HG03025 (cell line): ENCODE measurements around the gene TMEM200C.
"Not testable (repeated sequence)": the region's sequence is repeated elsewhere in the genome, so short reads cannot be mapped to it uniquely, and the experiment has no call there.

Source experiments
- ATAC-seq: cut with Tn5 transposase; IDR thresholded peaks from one replicate; pipeline ENCODE4 v1.9.1; 2021; ENCODE audit warnings: mild to moderate bottlenecking, moderate library complexity; ENCODE audit not compliant: unreplicated experiment, low FRiP score

The TMEM200C gene

DNA sequence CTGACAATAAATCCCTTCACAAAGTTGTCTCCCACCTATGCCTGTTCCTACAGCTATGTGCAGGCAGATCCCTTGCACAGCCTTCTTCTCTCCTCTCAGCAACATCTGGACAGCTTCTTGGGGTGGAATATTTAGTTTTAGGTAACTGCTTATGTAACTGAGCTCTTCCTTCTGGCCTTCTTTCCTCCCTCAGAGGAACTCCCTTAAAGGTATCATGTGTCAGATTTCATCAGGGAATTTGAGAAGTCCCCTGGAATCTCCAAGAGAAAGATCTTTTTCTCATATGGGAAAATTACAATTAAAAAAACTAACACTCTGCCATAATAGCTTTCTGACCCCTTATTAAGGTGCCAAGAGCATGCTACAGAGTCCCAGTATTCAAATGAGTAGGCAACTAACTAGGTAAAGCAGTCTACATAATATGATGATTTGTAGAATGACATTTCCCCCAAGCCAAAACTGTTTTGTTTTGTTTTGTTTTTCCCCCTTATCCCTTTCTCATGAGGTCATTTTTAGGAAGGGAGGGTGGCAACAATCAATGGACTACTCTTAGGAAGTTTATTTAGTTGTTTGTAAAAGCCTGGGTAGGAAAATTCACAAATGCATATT, 2.4 kb downstream of the TMEM200C start:
- ATAC-seq, result no peak

DNA sequence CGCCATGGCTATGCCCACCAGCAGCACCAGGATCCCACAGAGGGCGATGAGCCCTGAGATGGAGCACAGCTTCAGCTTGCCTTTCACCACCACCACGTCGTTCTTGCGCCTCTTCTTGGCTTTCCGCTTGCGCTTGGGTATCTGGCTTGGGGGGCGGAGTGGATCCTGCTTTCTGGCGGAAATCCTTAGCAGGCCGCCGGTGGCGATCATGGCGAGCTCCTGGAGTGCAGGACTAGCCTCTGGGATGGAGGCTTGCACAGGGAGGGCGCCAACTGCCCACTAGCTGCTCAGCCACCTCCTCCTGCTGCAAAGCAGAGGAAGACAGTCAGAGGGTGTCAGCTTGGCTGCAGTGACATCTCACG, 3.5 kb downstream of the TMEM200C start:
- no peak for ATAC-seq

DNA sequence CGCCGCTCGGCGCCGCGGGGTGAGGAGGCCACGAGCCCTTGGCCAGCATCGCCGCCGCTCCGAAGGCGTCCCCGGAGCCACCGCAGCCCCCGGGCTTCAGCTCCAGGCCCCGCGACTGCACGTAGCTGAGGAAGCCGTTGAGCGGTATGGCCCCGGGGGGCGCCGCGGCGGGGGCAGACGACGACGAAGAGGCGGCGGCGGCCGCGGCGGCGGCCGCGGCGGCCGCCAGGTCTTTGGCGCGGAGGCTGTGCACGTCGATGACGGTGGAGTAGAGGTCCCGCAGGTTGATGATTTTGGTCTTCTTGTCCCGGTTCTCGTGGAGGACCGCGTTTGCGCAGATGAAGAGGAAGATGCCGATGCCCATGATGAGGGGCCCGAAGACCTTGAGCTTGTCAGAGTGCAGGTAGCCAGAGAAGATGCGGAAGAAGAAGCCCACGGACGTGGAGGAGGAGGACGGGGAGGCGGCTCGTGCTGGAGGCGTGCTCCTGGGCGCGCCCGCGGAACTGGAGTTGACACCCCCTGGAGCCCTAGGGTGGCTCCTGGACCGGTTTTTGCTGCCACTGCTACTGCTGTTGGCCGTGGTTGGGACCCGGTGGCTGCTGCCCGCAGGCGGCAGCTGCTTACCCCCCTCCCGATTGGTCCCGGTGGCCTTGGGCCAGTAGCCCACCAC, 4.0 kb downstream of the TMEM200C start:
- no peak for ATAC-seq

DNA sequence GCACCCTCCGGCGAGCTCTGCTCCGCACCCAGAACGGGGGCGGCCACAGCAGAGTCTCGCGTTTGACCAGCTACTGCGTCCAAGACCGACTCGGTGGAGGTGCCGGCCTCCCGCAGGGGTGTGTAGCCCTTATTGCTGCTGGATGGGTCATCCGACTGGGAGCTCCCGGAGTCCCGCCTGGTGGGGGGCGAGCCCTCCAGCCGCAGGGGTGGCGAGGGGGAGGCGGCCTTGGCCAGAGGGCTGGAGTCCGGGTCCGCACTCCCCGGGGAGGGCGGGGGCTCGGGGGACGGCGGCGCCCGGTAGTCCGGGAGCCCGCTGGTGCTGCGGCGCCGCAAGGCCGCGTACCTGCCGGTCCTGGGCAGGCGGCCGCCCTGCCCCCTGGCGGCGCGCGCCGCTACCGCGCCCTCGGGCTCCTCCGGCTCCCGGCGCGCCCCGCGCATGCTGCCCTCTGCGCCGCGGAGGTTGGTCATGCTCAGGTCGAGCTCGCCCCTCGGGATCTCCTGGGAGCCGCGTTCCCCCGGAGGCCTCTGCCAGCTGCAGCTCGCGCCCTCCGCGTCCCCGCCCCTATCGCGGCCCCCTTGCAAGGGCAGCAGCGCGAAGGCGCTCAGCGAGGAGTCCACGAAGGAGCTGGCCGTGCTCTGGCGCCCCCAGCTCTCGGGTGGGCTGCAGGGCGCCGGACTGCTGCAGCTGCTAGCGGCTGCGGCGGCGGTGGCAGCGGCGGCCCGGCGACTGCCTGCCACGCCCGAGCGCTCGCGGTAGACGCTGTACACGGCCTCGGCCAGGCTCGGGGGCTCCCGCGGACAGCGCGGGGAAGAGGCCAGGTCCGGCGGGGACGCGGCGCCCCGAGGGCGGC, 4.8 kb downstream of the TMEM200C start:
- ATAC-seq, result peak; percentile 73

DNA sequence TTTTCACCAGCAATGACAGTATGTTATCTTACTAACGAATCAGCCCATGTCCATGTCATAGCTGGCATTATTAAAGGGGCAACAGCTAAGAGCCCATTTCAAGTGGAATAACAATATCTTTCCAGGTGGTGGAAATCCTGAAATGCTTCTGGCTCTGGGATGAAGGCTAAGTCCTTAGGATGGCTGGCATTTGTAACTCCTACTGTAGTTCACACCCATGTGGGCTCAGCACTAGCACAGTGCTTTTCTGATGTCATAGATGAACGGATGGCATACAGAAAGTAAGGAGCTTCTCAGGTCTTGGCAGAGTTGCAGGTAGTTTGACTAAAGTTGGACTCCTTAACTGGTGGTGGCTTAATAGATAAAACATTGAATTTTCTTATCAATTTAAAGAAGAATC, 10.0 kb downstream of the TMEM200C start:
- no peak for ATAC-seq

DNA sequence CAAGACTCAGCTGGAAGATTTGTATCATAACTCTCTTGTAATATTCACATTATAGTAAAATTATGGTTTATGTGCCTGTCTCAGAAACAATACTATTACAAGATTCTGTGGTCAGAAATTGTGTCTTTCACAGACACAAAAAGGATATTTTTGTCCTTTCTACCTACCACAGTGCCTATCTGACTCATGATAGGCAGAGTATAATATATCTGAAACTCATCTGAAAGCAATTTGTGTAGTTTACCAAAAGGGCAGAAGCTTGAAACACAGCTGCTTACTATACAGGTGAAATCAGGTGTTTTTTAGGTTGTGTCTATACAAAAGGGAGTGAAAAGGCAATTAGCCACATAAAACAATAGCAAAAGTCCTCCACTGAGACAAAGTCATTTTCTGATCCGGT, 10.9 kb downstream of the TMEM200C start:
- ATAC-seq, result peak; percentile 55

DNA sequence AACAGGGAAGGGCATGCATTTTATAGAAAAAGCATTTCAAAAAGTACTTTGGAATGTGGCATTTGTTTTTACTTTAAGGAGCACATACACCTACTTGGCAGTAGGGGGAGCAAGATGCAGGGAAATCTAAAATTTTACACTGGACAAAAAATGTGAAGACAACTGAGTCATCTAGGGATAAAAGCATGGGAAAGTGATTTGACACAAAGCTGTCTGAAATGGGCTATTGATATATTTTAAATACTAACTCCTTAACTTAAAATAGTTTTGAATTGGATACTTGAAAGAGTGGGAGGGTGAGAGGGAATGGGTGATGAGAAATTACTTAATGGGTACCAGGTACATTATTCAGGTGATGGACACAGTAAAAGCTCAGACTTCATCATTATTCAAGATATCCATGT, 15.8 kb downstream of the TMEM200C start:
- ATAC-seq, result no peak

DNA sequence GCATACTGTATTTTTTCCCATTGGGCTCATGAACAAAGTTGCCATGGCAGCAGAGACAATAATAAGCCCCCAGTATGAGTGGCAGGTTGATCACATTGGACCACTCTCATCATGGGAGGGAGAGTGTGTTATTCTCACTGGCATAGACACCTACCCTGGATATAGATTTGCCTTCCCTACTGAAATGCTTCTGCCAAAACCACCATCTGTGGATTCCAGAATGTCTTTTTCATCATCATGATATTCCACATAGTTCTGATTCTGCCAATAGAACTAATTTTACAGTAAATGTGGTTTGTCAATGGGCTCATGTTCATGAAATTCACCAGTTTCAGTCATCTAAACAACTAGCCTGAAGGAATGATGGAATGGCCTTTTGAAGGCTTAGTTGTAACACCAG, 18.4 kb downstream of the TMEM200C start:
- ATAC-seq, result no peak

DNA sequence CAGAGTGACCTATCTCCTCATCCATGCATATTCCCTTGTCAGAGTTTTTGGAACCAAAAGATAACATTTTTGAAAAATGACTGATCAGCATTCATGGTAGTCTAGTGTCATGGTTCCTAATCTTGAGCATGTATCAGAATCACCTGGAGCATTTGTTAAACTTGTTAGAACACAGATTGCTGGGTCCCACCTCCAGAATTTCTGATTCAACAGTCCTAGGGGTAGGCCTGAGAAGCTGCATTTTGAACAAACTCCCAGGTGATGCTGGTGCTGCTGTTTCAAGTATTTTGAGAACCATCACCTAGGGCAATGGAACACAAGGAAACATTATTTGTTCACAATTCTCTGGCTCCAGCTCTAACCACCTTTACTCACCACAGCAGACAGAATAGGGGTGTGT, 21.0 kb downstream of the TMEM200C start:
- ATAC-seq, result no peak

DNA sequence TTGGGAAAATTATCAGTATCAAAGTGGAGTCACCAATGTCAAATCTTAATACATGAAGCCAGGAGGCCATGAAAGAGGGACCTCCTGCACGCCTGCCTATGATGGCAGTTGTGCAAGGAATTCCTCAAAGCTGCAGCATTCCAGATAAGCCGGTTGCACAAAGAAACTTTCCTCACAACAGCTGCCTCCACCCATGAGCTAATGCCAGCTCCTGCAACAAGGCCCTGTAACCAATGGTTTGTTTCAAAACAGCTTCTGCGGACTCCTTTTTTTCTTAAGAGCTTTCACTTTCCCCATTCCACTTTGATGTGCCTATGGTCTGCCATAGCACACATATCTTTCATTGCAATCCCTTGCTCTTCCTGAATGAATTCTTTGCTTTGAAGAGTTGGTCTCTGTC, 22.4 kb downstream of the TMEM200C start:
- no peak for ATAC-seq

DNA sequence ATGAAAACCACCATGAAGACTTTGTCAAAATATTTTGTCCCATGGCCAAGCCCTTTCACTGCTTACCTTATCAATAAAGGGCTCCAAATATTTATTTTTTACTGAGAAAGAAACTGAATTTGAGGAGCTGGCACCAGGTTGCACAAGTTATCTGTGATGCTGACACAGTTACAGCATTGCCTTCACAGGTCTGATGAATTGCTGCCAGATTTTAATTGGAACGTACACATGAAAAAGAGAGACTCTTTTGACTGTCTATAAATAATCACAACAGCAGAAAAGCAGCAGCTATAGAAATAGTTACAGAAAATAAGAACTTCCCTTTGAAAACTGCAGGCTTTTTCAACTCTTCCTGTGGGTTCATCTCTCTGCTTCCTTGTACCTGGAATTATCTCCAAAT, 23.9 kb downstream of the TMEM200C start:
- ATAC-seq, result no peak

DNA sequence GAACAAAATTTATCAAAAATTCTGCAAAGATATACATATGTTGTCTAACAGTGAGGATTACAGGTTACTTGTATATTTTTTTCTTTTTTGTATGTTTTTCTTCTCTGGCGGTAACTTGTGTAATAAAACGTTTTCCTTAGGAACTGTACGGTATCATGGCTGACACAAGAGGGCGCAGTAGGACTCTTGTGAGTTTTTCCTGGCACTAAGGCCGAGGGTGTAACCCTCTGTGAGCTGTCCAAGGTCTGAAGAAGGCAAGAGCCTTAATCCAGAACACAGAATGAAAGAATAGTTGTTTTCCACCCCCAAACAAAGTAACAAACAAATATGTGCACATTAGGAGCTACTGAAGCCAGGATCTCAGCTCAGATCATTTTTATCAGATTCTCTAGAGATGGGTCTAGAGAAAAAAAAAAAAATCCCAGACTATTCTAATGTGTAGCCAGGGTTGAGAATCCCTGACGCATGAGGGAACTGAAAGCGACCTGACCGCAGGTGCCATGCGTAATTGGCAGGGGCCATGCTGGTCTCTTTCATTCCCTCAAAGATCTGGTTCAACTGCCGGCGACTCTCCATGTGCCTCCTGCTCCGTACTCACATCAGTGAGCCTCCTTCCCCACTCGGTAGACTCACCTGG, 27.0 kb downstream of the TMEM200C start:
- ATAC-seq, result no peak

DNA sequence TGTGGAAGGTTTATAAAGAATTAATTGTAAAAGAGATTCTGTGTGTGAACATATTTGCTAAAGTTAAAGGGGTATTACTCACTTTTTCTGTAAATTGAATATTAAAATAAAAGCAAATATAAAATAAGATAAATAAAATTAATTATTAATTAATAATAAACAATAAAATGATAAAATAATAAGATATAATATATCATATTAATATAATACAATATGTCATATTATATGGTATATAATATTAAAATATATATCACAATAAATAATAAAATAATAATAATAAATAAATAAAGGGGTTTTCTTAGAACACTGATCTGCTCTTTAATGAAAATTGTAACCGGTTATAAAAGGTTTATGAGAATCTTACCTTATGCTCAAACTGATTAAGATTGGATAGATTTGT, 29.8 kb downstream of the TMEM200C start:
- ATAC-seq, result no peak

DNA sequence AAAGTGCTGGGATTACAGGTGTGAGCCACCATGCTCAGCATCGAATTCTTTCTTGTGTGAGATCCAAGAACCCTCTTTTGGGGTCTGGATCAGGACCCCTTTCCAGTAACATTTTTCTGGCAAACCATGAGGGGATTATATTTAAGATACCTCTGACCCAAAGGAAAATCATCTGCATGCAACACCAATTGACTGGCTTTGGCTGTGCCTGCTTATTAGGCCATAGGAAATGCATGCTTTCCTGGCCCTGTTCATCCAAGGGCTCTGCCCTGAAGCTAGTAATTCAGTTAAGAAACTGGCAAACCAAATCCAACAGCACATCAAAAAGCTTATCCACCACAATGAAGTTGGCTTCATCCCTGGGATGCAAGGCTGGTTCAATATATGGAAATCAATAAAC, 33.2 kb downstream of the TMEM200C start:
- ATAC-seq, result not testable (repeated sequence)

DNA sequence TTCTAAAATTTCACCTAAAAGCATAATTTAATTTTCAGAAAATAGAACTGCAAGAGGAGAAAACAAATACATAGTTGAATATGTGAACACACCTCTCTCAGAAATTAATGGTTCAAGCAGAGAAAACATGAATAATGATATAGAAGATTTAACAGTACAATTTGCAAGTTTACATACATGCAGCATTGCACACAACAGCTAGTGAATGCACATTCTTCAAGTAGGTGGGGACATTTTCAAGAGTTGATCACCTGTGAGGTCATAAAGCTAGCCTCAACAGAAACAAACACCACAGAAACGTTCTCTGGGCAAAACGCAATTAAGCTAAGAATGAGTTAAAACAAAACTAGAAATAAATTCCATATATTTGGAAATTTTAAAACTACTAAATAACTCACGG, 38.1 kb downstream of the TMEM200C start:
- no peak for ATAC-seq

DNA sequence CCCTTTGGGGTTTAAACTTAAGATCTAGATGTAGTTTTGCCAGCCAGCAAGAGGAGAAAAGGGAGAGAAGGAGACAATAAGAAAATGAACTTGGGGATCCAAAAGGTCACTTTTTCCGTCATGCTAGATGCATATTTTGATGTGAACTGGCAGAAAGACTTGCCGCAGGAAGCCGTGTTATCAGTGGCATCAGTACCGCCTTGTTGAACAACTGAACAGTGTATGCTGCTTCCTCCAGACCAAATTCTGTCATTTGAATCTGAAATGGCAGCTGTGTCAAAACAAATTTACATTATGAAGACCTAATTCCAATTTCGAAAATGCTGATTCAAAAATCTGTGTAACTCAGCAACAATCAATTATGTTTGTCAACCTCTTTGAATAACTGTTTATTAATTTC, 42.1 kb downstream of the TMEM200C start:
- ATAC-seq, result no peak

DNA sequence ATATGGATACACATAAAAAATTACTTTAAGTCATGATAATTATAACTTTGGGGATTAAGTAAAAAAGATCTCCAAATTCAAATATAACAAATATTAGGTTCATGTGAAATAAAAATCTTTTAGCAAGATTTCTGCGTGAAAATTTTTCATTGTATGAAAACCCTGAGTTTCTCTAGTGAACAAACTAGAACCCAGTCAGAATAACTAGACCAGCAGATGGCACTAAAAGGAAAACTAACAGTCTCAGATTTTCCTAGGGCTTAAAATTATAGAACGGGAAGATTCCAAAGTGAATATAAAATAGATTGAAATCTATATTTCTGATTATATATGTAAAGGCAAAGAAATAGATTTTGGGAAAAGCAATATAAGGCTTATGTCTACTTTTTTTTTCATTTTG, 43.3 kb downstream of the TMEM200C start:
- ATAC-seq, result no peak

DNA sequence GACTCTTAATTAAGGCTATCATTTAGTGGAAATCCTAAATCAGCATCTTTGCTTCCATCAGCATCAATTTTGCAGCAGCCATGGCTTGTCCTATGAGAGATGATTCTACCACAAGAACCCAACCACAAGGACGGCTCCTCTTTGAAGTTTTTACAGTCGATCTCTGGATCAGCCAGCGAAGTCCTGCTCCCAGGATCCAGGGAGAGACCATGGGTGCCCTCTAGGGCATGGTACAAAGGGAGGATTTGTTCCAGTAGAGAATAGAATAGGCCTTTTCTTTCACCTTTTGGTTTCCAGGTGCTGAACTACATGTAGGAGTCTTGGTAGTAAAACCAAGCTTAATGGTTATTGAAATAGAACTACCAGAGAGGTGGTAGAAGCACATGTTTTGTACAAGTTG, 52.7 kb downstream of the TMEM200C start:
- ATAC-seq, result no peak

DNA sequence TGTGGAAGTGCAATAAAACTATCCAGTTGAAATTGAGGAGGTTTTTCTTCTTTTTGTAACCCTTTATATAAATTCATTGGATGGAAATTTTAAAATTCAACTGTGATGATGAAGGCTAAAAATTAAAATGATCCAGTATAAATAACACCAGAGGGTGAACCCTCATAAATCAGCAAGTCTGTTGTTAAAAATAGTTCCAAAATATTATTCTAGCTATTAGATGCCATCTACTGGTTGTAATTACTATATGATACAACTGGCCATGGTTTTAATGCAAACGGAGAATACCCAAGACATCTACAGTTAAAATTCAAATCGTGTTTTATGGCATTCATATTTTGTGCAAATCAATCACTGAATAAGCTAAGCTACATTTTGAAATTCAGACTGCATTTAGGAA, 53.8 kb downstream of the TMEM200C start:
- no peak for ATAC-seq

DNA sequence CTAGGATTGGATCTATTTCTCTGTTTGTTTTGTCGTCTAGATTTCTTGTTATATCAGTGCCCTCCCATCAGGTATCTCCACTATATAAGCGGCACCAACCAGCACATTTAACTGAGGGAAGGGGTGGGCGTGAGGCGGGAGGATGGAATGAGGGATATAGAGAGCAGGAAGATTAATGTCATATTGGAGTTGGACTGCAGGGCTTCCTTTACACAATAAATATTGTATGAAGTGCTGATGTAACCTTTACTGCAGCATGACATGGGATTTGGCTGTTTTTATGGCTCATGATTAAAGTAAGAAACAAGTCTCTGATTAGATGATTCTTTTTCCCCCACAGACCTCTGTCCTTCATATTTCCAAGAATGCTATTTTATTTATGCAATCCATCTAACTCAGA, 54.8 kb downstream of the TMEM200C start:
- ATAC-seq, result no peak

DNA sequence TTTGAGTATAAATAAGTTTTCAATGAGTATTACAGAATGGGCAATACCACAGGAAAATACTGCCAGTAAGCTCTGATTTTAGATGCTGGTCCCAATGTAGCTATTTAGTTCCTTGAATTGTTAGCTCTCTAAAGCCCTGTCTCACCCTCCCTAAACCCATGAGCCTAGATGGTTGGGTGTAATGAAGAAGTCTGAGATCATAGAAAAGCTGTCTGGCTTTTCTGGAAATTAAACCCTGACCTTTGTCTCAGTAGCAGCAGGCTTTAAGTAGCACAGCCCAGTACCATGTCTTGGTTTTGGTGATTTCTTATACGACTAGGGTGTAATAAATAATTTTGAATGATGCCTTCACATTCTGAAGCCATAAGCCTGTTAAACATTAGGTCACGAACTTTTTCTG, 55.3 kb downstream of the TMEM200C start:
- no peak for ATAC-seq
